Measurements from ENCODE around the gene TSPAN17.

The TSPAN17 gene

GRCh38 chr5:176652136-176652535 lies 4.9 kb downstream of the TSPAN17 start:
- no peaks in the 10 kb centered on the region for H3K36me3 ChIP-seq (replicated peaks)
- H3K4me1 ChIP-seq: peaks cover 3% of the 10 kb centered on the region
- H3K9me3 ChIP-seq: no peaks in the 10 kb centered on the region
- in situ Hi-C loops (cut with MboI; ENCODE audit: low sequenced_read_pairs): no loop called here
- no peak overlapping the region for H3K4me3 ChIP-seq
- peak in 1 of 2 experiments; percentile 48 for DNase-seq (ENCODE audit: low spot score in 2 of 2)
- H3K27me3 ChIP-seq (ENCODE audit: low read depth): no peaks in the 10 kb centered on the region

GRCh38 chr5:176653401-176654385 lies 6.4 kb downstream of the TSPAN17 start:
- DNase-seq (ENCODE audit: low spot score in 2 of 2): no peak

DNA sequence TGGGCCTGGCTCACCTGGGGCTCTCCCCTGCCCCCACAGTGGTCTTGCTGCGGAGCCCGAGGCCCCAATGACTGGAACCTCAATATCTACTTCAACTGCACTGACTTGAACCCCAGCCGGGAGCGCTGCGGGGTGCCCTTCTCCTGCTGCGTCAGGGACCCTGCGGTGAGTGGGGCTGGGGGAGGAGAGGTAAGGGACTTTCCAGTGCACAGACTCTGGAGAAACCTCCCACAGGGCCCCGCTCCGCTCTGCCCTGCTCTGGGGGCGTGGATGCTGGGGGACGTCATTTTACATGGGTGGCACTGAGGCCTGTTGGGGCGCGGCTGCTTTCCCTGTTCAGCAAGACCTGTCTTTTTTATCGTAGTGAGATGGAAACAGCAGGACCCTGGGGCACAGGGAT lies 7.6 kb downstream of the TSPAN17 start:
- Histone ChIP-seq H3K4me1 (no peaks in the 10 kb centered on the region), H3K4me3 (no peak overlapping the region), H3K9me3 (no peaks in the 10 kb centered on the region), H3K36me3 (replicated peaks) (no peaks in the 10 kb centered on the region), H3K27me3 (ENCODE audit: low read depth) (no peaks in the 10 kb centered on the region)
- DNase-seq (ENCODE audit: low spot score in 2 of 2): no peak
- in situ Hi-C loops (cut with MboI; ENCODE audit: low sequenced_read_pairs): no loop called here

More at GRCh38 chr5:176653401-176654385, 6.4 kb downstream of the TSPAN17 start:
- in situ Hi-C loops (cut with MboI; ENCODE audit: low sequenced_read_pairs): no loop called here
- no peak overlapping the region for H3K4me3 ChIP-seq
- no peaks in the 10 kb centered on the region for H3K27me3 ChIP-seq (ENCODE audit: low read depth)
- H3K36me3 ChIP-seq (replicated peaks): no peaks in the 10 kb centered on the region
- H3K9me3 ChIP-seq: no peaks in the 10 kb centered on the region
- no peaks in the 10 kb centered on the region; the same call in 1 of the 2 replicates for H3K4me1 ChIP-seq

- Histone ChIP-seq H3K4me3 (no peak overlapping the region), H3K9me3 (no peaks in the 10 kb centered on the region), H3K27me3 (ENCODE audit: low read depth) (no peaks in the 10 kb centered on the region), H3K4me1 (no peaks in the 10 kb centered on the region), H3K36me3 (replicated peaks) (no peaks in the 10 kb centered on the region)
- in situ Hi-C loops (cut with MboI; ENCODE audit: low sequenced_read_pairs): no loop called here
- no peak for DNase-seq (ENCODE audit: low spot score in 2 of 2)
Observed at GRCh38 chr5:176656467-176656990, 9.2 kb downstream of the TSPAN17 start.

DNA sequence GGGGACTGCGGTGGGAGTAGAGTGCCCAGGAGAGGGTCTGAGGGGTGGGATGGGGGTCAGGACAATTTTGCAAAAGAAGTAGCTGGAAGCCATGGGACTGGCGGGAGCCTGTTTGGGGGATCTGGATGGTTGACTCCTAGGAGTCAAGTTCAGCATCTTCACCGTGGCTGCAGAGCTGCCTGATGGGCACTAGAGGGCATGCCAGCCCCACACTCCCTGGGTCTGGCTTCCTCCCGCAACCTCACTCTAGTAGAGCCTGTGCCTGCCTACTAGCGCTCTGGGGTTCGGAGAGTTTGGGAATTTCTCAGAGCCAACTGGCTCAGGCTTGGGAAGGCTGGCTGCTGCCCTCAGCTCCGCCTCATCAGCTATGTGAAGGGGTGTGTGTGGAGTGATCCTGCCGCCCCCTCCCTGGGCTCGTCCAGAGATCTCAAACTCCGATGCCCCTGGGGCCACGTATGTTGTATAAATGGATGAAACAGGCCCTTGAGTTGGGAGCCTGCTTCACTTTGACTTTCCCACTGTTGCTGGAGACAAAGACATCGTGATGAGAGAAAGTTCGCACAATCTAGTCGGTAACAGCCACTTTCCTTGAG lies 10.8 kb downstream of the TSPAN17 start:
- Histone ChIP-seq H3K36me3 (replicated peaks) (no peaks in the 10 kb centered on the region), H3K4me3 (no peak overlapping the region), H3K9me3 (no peaks in the 10 kb centered on the region), H3K4me1 (no peaks in the 10 kb centered on the region), H3K27me3 (ENCODE audit: low read depth) (no peaks in the 10 kb centered on the region)
- peak; percentile 45 to 75 for DNase-seq (ENCODE audit: low spot score in 2 of 2)
- in situ Hi-C loops (cut with MboI; ENCODE audit: low sequenced_read_pairs): no loop called here

- Histone ChIP-seq H3K36me3 (replicated peaks) (no peaks in the 10 kb centered on the region), H3K9me3 (no peaks in the 10 kb centered on the region), H3K4me3 (no peak overlapping the region), H3K4me1 (no peaks in the 10 kb centered on the region), H3K27me3 (ENCODE audit: low read depth) (no peaks in the 10 kb centered on the region)
- no peak for DNase-seq (ENCODE audit: low spot score in 2 of 2)
- in situ Hi-C loops (cut with MboI; ENCODE audit: low sequenced_read_pairs): no loop called here
Observed at GRCh38 chr5:176658817-176659511, 11.7 kb downstream of the TSPAN17 start.

DNA sequence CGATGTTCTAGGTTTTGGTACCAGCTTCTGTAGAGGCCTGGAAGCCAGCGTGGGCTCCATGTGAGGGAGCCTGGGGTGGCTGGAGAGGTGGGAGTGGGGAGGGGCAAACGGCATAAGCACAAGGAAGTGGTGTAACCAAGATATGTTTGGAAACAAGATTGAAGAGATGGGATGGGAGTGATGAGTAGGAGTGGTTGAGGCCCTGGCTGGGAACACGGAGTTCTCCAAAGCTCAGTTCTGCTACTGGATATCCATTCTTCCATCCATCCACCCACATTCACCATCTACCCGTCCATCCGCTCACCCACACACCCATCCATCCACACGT lies 12.2 kb downstream of the TSPAN17 start:
- no peak for DNase-seq (ENCODE audit: low spot score in 2 of 2)
- Histone ChIP-seq H3K4me3 (no peak overlapping the region), H3K27me3 (ENCODE audit: low read depth) (no peaks in the 10 kb centered on the region), H3K36me3 (replicated peaks) (no peaks in the 10 kb centered on the region), H3K4me1 (no peaks in the 10 kb centered on the region), H3K9me3 (no peaks in the 10 kb centered on the region)
- in situ Hi-C loops (cut with MboI; ENCODE audit: low sequenced_read_pairs): no loop called here

GRCh38 chr5:176659860-176660461 lies 12.7 kb downstream of the TSPAN17 start:
- H3K4me3 ChIP-seq: no peak overlapping the region
- no peak for DNase-seq (ENCODE audit: low spot score in 2 of 2)
- no peaks in the 10 kb centered on the region for H3K4me1 ChIP-seq
- no peaks in the 10 kb centered on the region for H3K27me3 ChIP-seq (ENCODE audit: low read depth)
- H3K36me3 ChIP-seq (replicated peaks): no peaks in the 10 kb centered on the region
- in situ Hi-C loops (cut with MboI; ENCODE audit: low sequenced_read_pairs): loop anchor here (5.0 kb wide), 2 partner anchors 297 to 452 kb away; no protein-coding TSS in a partner anchor
- H3K9me3 ChIP-seq: no peaks in the 10 kb centered on the region

- Histone ChIP-seq H3K9me3 (no peaks in the 10 kb centered on the region), H3K27me3 (ENCODE audit: low read depth) (no peaks in the 10 kb centered on the region), H3K4me1 (no peaks in the 10 kb centered on the region), H3K36me3 (replicated peaks) (no peaks in the 10 kb centered on the region), H3K4me3 (no peak overlapping the region)
- in situ Hi-C loops (cut with MboI; ENCODE audit: low sequenced_read_pairs): loop anchor here (5.0 kb wide), 2 partner anchors 297 to 452 kb away; no protein-coding TSS in a partner anchor
- no peak for DNase-seq (ENCODE audit: low spot score in 2 of 2)
Observed at GRCh38 chr5:176660530-176660859, 13.2 kb downstream of the TSPAN17 start.

DNA sequence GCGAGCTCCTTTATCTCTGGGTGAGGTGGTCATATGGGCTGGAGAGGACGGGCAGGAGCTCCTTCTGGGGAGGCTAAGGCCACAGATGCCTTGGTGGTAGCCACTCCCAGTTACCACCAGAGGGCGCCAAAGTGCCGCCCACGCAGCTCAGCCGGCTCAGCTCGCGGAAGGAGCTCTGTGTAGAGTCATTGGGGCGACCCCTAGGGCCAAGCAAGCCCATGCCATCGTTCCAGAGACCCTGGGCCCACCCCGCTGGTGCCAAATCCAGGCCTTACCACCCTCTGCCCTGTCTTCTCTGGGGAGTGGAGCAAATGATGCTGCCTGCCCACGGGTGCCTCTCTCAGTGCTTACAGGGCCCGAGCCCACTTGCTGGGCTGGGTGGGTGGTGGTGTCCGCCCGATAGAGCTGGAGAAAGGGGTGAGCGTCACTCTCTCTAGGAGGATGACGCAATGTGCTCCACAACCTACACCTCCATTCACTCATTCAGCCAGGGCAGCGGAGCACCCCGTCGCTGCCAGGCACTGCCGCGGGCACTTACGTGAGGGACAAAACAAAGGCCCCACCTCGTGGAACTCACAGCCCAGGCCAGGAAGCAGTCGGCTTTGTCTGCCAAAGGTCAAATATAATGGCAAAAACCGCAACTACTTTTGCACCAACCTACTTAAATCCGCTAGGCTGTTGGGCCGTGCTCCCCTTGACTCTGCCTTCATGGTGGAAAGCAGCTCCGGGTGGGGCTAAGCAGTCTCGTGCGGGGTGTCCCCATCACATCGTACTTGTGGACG lies 13.8 kb downstream of the TSPAN17 start:
- DNase-seq (ENCODE audit: low spot score in 2 of 2): peak; percentile 65 to 86

DNA sequence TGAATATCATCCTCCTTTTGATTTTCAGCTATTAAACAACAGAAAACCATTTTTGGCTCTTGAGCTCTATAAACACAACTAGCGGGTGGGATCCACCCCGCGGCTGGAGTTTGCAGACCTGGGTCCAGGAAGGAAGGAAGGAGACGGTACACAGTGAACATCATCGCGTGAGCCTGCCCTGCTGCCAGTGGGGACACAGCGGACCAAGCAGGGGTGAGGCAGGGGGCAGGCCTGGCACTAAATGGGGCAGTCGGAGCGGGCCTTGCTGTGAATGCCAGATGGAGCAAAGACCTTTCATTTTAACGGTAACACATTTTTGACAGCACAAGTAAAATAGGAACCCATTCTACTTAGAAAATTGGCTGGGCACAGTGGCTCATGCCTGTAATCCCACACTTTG lies 14.4 kb downstream of the TSPAN17 start:
- Histone ChIP-seq H3K36me3 (replicated peaks) (no peaks in the 10 kb centered on the region), H3K9me3 (no peaks in the 10 kb centered on the region), H3K4me3 (no peak overlapping the region), H3K4me1 (no peaks in the 10 kb centered on the region), H3K27me3 (ENCODE audit: low read depth) (no peaks in the 10 kb centered on the region)
- in situ Hi-C loops (cut with MboI; ENCODE audit: low sequenced_read_pairs): loop anchor here (5.0 kb wide), 2 partner anchors 296 to 451 kb away; no protein-coding TSS in a partner anchor
- DNase-seq (ENCODE audit: low spot score in 2 of 2): no peak

More for the DNA sequence above, 13.8 kb downstream of the TSPAN17 start:
- no peaks in the 10 kb centered on the region for H3K27me3 ChIP-seq (ENCODE audit: low read depth)
- in situ Hi-C loops (cut with MboI; ENCODE audit: low sequenced_read_pairs): loop anchor here (5.0 kb wide), 2 partner anchors 296 to 451 kb away; no protein-coding TSS in a partner anchor
- H3K4me1 ChIP-seq: no peaks in the 10 kb centered on the region
- no peak overlapping the region for H3K4me3 ChIP-seq
- no peaks in the 10 kb centered on the region for H3K36me3 ChIP-seq (replicated peaks)
- no peaks in the 10 kb centered on the region for H3K9me3 ChIP-seq

- in situ Hi-C loops (cut with MboI; ENCODE audit: low sequenced_read_pairs): loop anchor here (5.0 kb wide), 2 partner anchors 295 to 450 kb away; no protein-coding TSS in a partner anchor
Observed at GRCh38 chr5:176662371-176663333, 15.4 kb downstream of the TSPAN17 start.

More at GRCh38 chr5:176662371-176663333, 15.4 kb downstream of the TSPAN17 start:
- no peak for DNase-seq (ENCODE audit: low spot score in 2 of 2)
- Histone ChIP-seq H3K4me3 (no peak overlapping the region), H3K36me3 (replicated peaks) (no peaks in the 10 kb centered on the region), H3K4me1 (no peaks in the 10 kb centered on the region), H3K27me3 (ENCODE audit: low read depth) (no peaks in the 10 kb centered on the region), H3K9me3 (no peaks in the 10 kb centered on the region)

All from HAP-1 (cell line).